COLO829 (cell line): ENCODE data around the gene CEACAM16.
"Not testable (repeated sequence)": the region's sequence is repeated elsewhere in the genome, so short reads cannot be mapped to it uniquely, and the experiment has no call there.

ENCODE experiments used
- DNase-seq: peaks from one replicate; pipeline ENCODE4 v3.0.0; 2012; ENCODE audit warnings: low spot score

The CEACAM16 gene

GRCh38 chr19:44703336-44704078 lies 4.6 kb downstream of the CEACAM16 start:
- DNase-seq: no peak

GRCh38 chr19:44704982-44705381 lies 6.0 kb downstream of the CEACAM16 start:
- DNase-seq: no peak

- no peak for DNase-seq
Measured at GRCh38 chr19:44705502-44706010, 6.6 kb downstream of the CEACAM16 start.

DNA sequence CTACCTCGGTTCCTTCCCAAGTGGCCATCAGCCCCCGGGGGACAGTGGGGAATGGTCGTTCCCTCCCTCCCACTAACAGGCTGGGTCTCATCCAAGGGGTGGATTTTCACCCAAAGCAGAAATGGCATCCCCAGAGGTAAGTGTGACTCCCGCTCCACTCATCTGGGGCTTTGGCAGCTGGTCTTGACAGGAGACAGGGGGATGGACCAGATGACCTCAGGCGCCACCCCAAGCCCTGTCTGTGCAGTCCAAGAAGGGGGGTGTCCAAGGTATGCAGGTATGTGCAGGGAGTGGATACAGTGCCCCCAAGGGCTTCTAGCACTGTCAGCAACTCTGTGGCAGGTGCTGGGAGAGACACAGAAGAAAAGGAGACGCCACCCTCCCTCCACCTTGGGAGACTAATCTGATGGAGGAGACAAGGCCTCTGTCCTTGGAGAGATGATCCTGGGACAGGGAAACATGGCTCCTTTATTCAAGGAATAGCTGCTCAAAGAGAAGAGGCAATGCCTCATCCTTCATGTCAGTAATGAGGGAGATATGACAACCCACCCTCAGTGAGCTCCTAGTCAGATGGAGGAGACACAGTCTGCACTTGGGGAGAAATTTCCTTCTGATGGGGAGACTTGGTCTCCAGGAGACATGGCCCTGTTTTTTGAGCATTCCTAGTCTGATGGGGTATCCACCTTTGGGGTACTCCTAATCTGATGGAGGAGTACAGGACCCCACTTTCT lies 7.7 kb downstream of the CEACAM16 start:
- DNase-seq: no peak

DNA sequence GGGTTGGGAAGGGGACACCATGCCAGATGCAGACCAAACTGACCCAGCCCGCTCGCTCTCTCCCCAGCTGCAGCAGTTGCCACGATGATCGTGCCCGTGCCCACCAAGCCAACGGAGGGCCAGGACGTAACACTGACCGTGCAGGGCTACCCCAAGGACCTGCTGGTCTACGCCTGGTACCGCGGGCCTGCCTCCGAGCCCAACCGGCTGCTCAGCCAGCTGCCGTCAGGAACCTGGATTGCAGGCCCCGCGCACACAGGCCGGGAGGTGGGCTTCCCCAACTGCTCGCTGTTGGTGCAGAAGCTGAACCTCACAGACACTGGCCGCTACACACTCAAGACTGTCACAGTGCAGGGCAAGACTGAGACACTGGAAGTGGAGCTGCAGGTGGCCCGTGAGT lies 8.8 kb downstream of the CEACAM16 start:
- no peak for DNase-seq

DNA sequence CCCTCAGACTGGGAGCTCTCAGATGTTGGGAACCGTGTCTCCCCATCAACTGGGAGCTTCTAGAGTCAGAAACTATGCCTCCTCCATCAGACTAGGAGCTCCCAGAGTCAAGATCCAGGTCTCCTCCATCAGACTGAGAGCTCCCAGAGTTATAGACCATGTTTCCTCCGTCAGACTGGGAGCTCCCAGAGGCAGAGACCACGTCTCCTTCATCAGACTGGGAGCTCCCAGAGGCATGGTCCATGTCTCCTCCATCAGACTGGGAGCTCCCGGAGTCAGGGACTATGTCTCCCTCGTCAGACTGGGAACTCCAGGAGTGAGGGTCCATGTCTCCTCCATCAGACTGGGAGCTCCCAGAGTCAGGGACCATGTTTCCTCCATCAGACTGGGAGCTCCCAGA lies 10.0 kb downstream of the CEACAM16 start:
- no peak for DNase-seq

DNA sequence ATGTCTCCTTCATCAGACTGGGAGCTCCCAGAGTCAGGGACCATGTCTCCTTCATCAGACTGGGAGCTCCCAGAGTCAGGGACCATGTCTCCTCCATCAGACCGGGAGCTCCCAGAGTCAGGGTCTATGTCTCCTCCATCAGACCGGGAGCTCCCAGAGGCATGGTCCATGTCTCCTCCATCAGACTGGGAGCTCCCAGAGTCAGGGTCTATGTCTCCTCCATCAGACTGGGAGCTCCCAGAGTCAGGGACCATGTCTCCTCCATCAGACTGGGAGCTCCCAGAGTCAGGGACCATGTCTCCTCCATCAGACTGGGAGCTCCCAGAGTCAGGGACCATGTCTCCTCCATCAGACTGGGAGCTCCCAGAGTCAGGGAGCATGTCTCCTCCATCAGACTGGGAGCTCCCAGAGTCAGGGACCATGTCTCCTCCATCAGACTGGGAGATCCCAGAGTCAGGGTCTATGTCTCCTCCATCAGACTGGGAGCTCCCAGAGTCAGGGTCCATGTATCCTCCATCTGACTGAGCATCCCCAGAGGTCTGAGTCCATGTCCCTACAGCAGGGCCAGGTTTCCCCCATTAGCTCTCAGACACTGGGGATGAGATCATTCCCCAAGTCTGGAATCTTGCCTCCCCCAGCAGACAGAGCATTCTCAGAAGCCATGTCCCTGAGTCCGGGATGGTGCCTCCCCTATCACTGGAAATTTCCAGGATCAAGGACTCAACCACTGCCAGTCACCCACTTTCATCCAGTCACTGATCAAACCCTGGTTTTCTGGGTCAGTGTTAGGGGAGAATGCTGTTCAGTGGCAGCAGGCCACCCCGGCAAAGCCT lies 10.7 kb downstream of the CEACAM16 start:
- not testable (repeated sequence) for DNase-seq

GRCh38 chr19:44710483-44710882 lies 11.5 kb downstream of the CEACAM16 start:
- DNase-seq: no peak

- no peak for DNase-seq
Measured at GRCh38 chr19:44712864-44713515, 14.0 kb downstream of the CEACAM16 start.

DNA sequence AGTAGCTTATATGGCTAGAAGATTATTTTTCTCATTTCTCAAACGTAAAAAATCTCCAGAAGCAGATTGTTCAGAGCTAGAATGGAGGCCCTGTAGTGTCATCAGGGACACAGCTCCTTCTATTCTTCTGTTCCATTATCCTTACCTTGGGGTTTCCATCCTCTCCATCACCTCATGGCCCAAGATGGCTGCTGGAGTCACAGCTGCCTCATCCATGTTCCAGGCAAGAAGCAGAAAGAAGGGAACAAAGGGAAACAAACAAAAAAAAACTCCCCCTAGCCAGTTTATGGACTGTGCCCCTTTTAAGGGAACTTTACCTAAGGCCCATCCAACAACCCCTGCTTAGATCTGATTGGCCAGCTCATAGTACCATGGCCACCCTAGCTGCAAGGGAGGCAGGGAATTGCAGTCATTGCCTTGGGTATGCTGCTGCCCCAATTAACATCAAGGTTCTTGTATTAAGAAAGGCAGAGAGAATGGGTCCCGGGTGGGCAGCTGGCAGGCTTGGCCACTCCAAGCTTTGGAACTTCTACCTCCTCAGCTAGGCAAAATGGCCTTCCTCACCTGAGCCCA lies 15.7 kb downstream of the CEACAM16 start:
- no peak for DNase-seq

DNA sequence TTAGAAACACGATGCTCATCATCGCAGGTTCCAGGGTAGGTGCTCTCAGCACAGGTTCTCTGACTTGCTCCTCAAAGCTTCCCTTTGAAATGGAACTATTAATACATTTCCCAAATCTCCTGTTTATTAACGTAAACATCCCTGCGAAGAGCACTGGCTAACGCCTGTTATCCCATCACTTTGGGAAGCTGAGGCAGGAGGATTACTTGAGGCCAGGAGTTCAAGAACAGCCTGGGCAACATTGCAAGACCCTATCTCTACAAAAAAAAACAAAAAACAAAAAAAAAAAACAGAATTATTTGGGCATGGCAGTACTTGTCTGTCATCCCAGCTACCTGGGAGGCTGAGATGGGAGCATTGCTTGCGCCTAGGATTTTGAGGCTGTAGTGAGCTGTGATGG lies 18.7 kb downstream of the CEACAM16 start:
- no peak for DNase-seq

DNA sequence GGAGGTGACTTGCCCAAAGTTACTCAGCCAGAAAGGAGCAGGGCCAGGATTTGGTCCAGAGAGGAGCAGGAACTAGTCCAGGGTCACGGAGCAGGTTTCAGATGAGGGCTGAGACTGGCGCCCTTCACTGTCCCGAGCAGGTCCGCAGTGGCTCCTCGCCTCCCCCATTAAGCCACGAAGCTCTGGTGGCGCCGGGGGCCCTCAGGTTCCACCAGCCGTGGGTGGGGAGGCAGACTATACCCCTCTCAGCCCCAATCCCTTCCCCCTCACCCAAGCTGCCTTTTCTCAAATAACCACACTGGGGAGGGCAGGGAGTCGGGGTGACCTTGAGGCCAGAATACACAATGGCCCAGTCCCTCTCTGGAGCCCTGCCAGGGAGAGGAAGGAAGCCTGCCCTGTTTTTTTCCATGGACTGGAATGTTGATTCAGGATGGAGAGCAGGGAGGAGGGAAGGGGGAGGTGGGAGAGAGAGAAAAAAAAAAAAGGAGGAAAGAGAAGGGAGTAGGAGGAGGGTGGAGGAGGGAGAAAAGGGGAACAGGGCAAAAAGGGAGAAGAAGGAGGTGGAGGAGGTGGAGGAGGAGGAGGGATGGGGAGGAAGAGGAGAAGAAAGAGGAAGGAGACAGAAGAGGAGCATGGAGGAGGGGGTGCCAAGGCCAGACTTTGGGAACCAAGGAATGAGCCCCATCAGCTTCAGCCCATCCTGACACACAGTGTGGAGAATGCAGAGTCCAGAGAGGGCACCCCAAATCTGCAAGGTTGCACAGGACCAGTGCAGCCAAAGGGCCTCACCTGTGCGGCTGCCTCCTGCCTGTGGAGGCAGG lies 19.7 kb downstream of the CEACAM16 start:
- DNase-seq: peak; percentile 51

DNA sequence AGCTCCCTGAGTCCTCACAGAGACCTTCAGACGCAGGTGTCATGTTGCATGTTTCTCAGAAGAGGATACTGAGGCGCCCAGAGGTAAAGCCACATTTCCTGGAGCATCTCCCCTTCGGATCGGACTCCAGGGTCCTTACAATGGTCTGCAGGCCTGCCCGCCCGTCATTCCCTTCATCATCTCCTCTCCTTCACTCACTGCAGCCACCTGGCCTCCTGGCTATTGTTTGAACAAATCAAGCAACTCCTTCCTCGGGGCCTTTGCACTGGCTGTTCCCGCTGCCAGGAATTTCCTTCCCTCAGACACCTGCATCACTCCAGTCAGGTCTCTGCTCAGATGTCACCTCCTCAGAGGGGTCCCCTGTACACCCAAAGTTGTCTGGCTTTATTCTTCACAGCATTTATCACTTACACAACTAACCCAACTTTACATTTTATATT lies 20.3 kb downstream of the CEACAM16 start:
- DNase-seq: no peak

GRCh38 chr19:44720396-44720795 lies 21.4 kb downstream of the CEACAM16 start:
- not testable (repeated sequence) for DNase-seq

DNA sequence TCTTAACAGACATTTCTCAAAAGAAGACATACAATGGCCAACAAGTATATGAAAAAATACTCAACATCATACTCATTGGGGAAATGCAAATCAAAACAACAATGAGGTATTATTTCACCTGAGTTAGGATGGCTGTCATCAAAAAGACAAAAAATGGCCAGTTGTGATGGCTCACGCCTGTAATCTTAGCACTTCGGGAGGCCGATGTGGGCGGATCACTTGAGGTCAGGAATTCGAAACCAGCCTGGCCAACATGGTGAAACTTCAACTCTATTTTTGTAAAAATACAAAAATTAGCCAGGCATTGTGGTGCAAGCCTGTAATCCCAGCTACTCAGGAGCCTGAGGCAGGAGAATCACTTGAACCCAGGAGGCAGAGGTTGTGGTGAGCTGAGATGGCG lies 22.0 kb downstream of the CEACAM16 start:
- DNase-seq: no peak

- not testable (repeated sequence) for DNase-seq
Measured at GRCh38 chr19:44721369-44721768, 22.4 kb downstream of the CEACAM16 start.

- DNase-seq: no peak
Measured at GRCh38 chr19:44722131-44723121, 23.5 kb downstream of the CEACAM16 start.

- no peak for DNase-seq
Measured at GRCh38 chr19:44723299-44723951, 24.5 kb downstream of the CEACAM16 start.

DNA sequence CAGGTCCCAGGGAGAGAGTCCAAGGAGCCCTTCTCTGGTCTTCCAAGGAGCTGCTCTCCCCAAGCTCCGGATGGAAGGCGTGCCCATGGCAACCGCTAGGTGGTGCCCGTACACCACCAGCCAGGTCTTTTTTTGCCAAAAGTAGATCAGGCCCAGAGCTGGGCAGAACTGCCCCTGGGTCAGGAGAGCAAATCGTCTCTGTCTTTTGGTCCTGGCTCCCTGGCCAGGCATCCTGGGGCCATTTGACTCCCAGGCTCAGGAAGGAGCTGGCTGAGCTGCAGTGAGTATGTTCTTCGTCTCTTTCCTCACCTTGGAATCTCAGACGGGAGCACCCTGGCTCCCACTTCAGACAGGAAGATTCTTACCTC lies 25.0 kb downstream of the CEACAM16 start:
- DNase-seq: peak; percentile 81
